PC-9 (cell line): ENCODE data around the gene KATNBL1. TPM values are rescaled to one million over a fixed set of nuclear protein-coding genes. Genes with fewer than 3 reads are reported as not detected.

Experiments used
- BruUV-seq: library from RNA; stranded (reverse); fragments of 400-500 nt; replicated peaks from 2 replicates; lab custom pipeline; 2021; lab: Mats Ljungman, UMichigan
- CTCF ChIA-PET: fragments of 300-600 bp; sonication (Branson Sonifier 250); formaldehyde crosslinking; loops from one replicate; lab custom pipeline; 2022; ENCODE audit warnings: antibody characterized with exemption; lab: Charles Lee
- POLR2A ChIA-PET: fragments of 300-600 bp; sonication (Branson Sonifier 250); formaldehyde crosslinking; loops from one replicate; lab custom pipeline; 2022; ENCODE audit warnings: antibody characterized with exemption; ENCODE audit not compliant: unreplicated experiment; lab: Charles Lee
- DNase-seq, 2 experiments: peaks; one replicate each; pipeline versions ENCODE4 v3.0.0 to v3.0.0-alpha.2; 2015 to 2022; ENCODE audit warnings: mixed read lengths in 1 of 2
- H2AFZ ChIP-seq: fragments of 200-600 bp; sonication (generic); 2 replicates; pipeline ENCODE4 v1.8.1; 2017; ENCODE audit warnings: antibody characterized with exemption
- H3F3A ChIP-seq: fragments of 200-600 bp; sonication (generic); 2 replicates; pipeline ENCODE4 v1.8.1; 2017; ENCODE audit warnings: antibody characterized with exemption, mild to moderate bottlenecking, low read depth; ENCODE audit not compliant: insufficient read depth
- H3K27ac ChIP-seq: fragments of 200-600 bp; sonication (generic); 2 replicates; pipeline ENCODE4 v1.6.1; 2016; ENCODE audit warnings: mixed run types
- H3K27me3 ChIP-seq: fragments of 200-600 bp; sonication (generic); 2 replicates; pipeline ENCODE4 v1.6.1; 2016; ENCODE audit warnings: low read depth, mixed run types; ENCODE audit not compliant: insufficient read depth
- H3K36me3 ChIP-seq: fragments of 200-600 bp; sonication (generic); 2 replicates; pipeline ENCODE4 v1.6.1; 2016; ENCODE audit warnings: low read depth, mixed run types
- H3K4me1 ChIP-seq: fragments of 200-600 bp; sonication (generic); replicated peaks from 2 replicates; pipeline ENCODE4 v1.6.1; 2016; ENCODE audit warnings: mixed run types; ENCODE audit not compliant: insufficient read depth
- H3K4me2 ChIP-seq: fragments of 200-600 bp; sonication (generic); 2 replicates; pipeline ENCODE4 v1.6.1; 2017; ENCODE audit warnings: mixed run types
- H3K4me3 ChIP-seq: fragments of 200-600 bp; sonication (generic); 2 replicates; pipeline ENCODE4 v1.6.1; 2016; ENCODE audit warnings: mixed run types
- H3K79me2 ChIP-seq: fragments of 200-600 bp; sonication (generic); 2 replicates; pipeline ENCODE4 v1.6.1; 2017; ENCODE audit warnings: low read depth, mixed run types
- H3K9me2 ChIP-seq: fragments of 200-600 bp; sonication (generic); 2 replicates; pipeline ENCODE4 v1.8.1; 2017; ENCODE audit warnings: mild to moderate bottlenecking; ENCODE audit not compliant: insufficient read depth
- H3K9me3 ChIP-seq: fragments of 200-600 bp; sonication (generic); 2 replicates; pipeline ENCODE4 v1.8.1; 2016; ENCODE audit warnings: low read depth; ENCODE audit not compliant: insufficient read depth
- H4K20me1 ChIP-seq: fragments of 200-600 bp; sonication (generic); 2 replicates; pipeline ENCODE4 v1.8.1; 2017; ENCODE audit not compliant: insufficient read depth
- EZH2 ChIP-seq: fragments of 200-600 bp; sonication (generic); IDR thresholded peaks from 2 replicates; pipeline ENCODE4 v1.8.0; 2017; ENCODE audit warnings: antibody characterized with exemption, low read depth
- intact Hi-C: fragments of 100-400 bp; cut with micrococcal nuclease; formaldehyde crosslinking; loops from one replicate; pipeline ENCODE4 v1.10.0; 2022; ENCODE audit not compliant: unreplicated experiment
- total RNA-seq: library from RNA; stranded (reverse); gene quantifications from 2 replicates; pipeline ENCODE4 v1.2.3, GENCODE V29; 2021
- TF ChIP-seq, protein P1 (sequence below): fragments of 200-600 bp; sonication (generic); conservative IDR thresholded peaks from 2 replicates; pipeline ENCODE4 v1.6.1; 2017; ENCODE audit warnings: mixed run types, antibody characterized with exemption, mild to moderate bottlenecking, moderate library complexity

Gene KATNBL1
- total RNA-seq, 1 experiment from 2014 or later, result 40.7 TPM

DNA sequence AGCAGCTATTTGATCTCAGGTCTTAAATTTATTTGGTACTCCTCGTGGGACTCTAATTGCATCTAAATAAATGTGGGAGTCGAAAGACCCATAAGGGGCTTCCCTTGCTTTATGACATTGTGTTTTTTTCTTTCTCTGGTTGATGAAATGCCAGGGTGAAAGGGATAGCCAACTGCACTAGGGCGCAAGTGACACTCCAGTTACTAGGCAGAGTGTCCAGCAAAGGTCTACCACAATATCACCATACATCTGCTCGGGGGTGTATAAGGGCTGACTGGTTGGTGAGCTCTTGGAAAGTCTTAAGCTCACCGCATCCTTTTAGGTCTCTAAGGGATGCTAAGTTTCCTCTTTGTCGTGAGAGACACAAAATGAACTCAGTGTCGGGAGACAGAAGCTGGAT is 54.0 kb downstream of the KATNBL1 start:
- Histone ChIP-seq H3K4me1 (no peaks in the 10 kb centered on the region), H4K20me1 (no peaks in the 10 kb centered on the region), H3K4me3 (no peak overlapping the region), H3K9me3 (peaks cover 16% of the 10 kb centered on the region; the same call in 1 of the 2 replicates), H3K36me3 (peaks cover 23% of the 10 kb centered on the region), H3K79me2 (no peaks in the 10 kb centered on the region), H3K4me2 (no peak overlapping the region), H3F3A (peaks cover 16% of the 10 kb centered on the region; the same call in 1 of the 2 replicates), H3K9me2 (no peaks in the 10 kb centered on the region), H3K27me3 (no peaks in the 10 kb centered on the region), H2AFZ (no peak overlapping the region), H3K27ac (peak overlapping the region; percentile 83)
- BruUV-seq, result no TSS peak
- no peak for DNase-seq
- TF ChIP-seq EZH2, result no peak
- TF ChIP-seq, protein P1, sequence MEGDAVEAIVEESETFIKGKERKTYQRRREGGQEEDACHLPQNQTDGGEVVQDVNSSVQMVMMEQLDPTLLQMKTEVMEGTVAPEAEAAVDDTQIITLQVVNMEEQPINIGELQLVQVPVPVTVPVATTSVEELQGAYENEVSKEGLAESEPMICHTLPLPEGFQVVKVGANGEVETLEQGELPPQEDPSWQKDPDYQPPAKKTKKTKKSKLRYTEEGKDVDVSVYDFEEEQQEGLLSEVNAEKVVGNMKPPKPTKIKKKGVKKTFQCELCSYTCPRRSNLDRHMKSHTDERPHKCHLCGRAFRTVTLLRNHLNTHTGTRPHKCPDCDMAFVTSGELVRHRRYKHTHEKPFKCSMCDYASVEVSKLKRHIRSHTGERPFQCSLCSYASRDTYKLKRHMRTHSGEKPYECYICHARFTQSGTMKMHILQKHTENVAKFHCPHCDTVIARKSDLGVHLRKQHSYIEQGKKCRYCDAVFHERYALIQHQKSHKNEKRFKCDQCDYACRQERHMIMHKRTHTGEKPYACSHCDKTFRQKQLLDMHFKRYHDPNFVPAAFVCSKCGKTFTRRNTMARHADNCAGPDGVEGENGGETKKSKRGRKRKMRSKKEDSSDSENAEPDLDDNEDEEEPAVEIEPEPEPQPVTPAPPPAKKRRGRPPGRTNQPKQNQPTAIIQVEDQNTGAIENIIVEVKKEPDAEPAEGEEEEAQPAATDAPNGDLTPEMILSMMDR, result no peak
- POLR2A ChIA-PET, result interaction anchor here (0.6 kb wide), 1 partner anchor 54 kb away, joined by 7 read pairs; the partner anchor contains the start of gene KATNBL1
- intact Hi-C loops, result no loop called here
- CTCF ChIA-PET, result interaction anchor here (1.1 kb wide), 1 partner anchor 122 kb away, joined by 3 read pairs; no protein-coding TSS in a partner anchor

DNA sequence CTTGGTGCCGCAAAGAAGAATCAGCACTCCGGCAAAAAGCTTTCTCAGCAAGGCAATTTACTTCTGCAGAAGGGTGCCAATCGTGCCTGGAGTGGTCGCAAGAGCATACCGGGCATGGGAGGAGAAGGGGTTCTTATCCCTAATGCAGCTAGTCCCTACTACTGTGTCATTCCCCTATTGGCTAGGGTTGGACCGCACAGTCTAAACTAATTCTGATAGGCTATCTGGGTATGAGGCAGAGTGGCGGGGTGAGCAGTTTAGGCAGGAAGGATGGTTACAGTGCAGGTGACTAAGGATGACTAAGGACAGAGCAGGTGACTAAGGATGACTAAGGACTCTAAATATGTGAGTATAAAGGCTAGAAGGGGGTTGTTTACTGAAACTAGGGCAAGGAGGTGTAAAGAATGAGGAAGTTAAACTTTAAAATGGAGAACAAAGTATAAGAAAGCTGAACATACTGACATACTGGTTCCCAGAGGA is 55.1 kb downstream of the KATNBL1 start:
- no peak overlapping the region for H3K4me2 ChIP-seq
- TF ChIP-seq EZH2, result no peak
- TF ChIP-seq, protein P1, result no peak
- intact Hi-C loops, result no loop called here
- no peak overlapping the region for H3K4me3 ChIP-seq
- no peaks in the 10 kb centered on the region for H3K27me3 ChIP-seq
- no peaks in the 10 kb centered on the region for H4K20me1 ChIP-seq
- ChIA-PET POLR2A (no interaction called here), CTCF (no interaction called here)
- DNase-seq, result peak; percentile 9 to 48
- peaks cover 15% of the 10 kb centered on the region; the same call in 1 of the 2 replicates for H3K9me3 ChIP-seq
- no peaks in the 10 kb centered on the region for H3K79me2 ChIP-seq
- BruUV-seq, result no TSS peak
- peaks cover 16% of the 10 kb centered on the region; the same call in 1 of the 2 replicates for H3F3A ChIP-seq
- peaks cover 21% of the 10 kb centered on the region for H3K36me3 ChIP-seq
- no peak overlapping the region for H2AFZ ChIP-seq
- H3K9me2 ChIP-seq, result no peaks in the 10 kb centered on the region
- peak overlapping the region; percentile 83 for H3K27ac ChIP-seq
- H3K4me1 ChIP-seq, result no peaks in the 10 kb centered on the region

DNA sequence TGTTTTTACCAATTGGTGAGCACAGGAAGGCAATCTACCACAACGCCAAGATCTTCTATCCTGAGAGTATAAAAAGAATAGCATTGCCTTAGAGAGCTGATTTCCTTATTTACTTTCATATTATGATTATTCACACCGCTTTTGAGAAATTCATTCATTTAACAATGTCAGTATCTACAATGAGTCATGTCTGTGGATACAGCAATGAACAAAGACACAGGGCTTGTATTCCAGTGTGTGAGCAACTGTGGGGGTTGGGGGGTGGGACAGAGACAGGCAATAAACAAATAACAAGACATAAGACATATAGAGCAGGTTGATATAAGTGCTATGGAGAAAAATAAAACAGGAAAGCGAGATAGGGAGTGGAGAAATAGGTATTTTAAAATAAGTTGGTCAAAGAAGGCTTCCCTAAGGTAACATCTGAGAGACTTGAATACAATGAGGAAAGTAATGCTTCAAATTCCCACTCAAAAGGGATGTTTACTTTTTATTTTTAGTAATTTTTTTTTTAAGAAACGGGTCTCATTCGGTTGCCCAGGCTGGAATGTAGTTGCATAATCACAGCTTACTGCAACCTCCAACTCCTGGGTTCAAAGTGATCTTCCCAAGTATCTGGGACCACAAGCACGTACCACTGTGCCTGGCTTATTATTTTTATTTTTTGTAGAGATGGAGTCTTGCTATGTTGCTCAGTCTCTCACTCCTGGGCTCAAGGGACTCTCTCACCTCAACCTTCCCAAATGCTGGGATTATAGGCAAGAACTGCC is 62.3 kb downstream of the KATNBL1 start:
- TF ChIP-seq EZH2, result no peak
- TF ChIP-seq, protein P1, result no peak
- POLR2A ChIA-PET, result no interaction called here
- intact Hi-C loops, result no loop called here
- CTCF ChIA-PET, result no interaction called here
- no peaks in the 10 kb centered on the region for H3K27me3 ChIP-seq
- H3K36me3 ChIP-seq, result no peaks in the 10 kb centered on the region
- no peaks in the 10 kb centered on the region for H3F3A ChIP-seq
- no peak overlapping the region for H3K4me2 ChIP-seq
- no peak overlapping the region for H2AFZ ChIP-seq
- DNase-seq, result peak in 1 of 2 experiments; percentile 43
- H3K4me3 ChIP-seq, result no peak overlapping the region
- H3K27ac ChIP-seq, result no peak overlapping the region
- no peaks in the 10 kb centered on the region for H3K79me2 ChIP-seq
- no peaks in the 10 kb centered on the region for H4K20me1 ChIP-seq
- H3K9me3 ChIP-seq, result no peaks in the 10 kb centered on the region
- no peaks in the 10 kb centered on the region for H3K4me1 ChIP-seq
- no TSS peak for BruUV-seq
- H3K9me2 ChIP-seq, result no peaks in the 10 kb centered on the region
